Sigmoid colon (tissue), 7 donors: ENCODE results near the gene SRF. TPM values are rescaled to one million over a fixed set of nuclear protein-coding genes. Genes with fewer than 3 reads are reported as not detected.

Experiments used
- DNase-seq: peaks from one replicate; pipeline ENCODE4 v3.0.0-alpha.2; 2019
- H3K27ac ChIP-seq, 4 donors: fragments of 200-600 bp; sonication (generic); one replicate each; pipeline ENCODE4 v1.5.1; 2016 to 2019; ENCODE audit warnings: mild to moderate bottlenecking in 1 of 4
- H3K27me3 ChIP-seq, 3 donors: fragments of 200-600 bp; sonication (generic); one replicate each; pipeline ENCODE4 v1.5.1; 2019; ENCODE audit warnings: mild to moderate bottlenecking in 1 of 3
- H3K36me3 ChIP-seq, 4 donors: fragments of 200-600 bp; sonication (generic); one replicate each; pipeline ENCODE4 v1.5.1; 2016 to 2019
- H3K4me1 ChIP-seq, 4 donors: fragments of 200-600 bp; sonication (generic); one replicate each; pipeline ENCODE4 v1.5.1; 2017 to 2019
- H3K4me3 ChIP-seq, 4 donors: fragments of 200-600 bp; sonication (generic); one replicate each; pipeline ENCODE4 v1.5.1; 2017 to 2019; ENCODE audit warnings: mild to moderate bottlenecking in 2 of 4, moderate library complexity in 1 of 4
- H3K9me3 ChIP-seq, 4 donors: fragments of 200-600 bp in 3 of 4; sonication (generic) in 3 of 4; one replicate each; pipeline versions ENCODE4 v1.5.1 to v1.6.1; 2013 to 2019
- EP300 ChIP-seq, 4 donors: sonication (generic); formaldehyde crosslinking; IDR thresholded peaks; one replicate each; pipeline ENCODE4 v1.6.1; 2017; ENCODE audit warnings: antibody characterized with exemption in 4 of 4
- POLR2A ChIP-seq, 2 donors: fragments of 450-650 bp; IDR thresholded peaks; one replicate each; pipeline ENCODE4 v1.6.1; 2016; ENCODE audit warnings: antibody characterized with exemption in 2 of 2, mild to moderate bottlenecking in 2 of 2, moderate library complexity in 2 of 2
- POLR2AphosphoS5 ChIP-seq, 4 donors: sonication (generic); formaldehyde crosslinking; IDR thresholded peaks; one replicate each; pipeline ENCODE4 v1.6.1; 2017; ENCODE audit warnings: antibody characterized with exemption in 4 of 4
- WGBS, 2 donors: extraction: QIAGEN DNeasy Blood & Tissue Kit; methylation state at CpG; one replicate each; pipeline ENCODE4 v1.1.7; 2013; 5-methylcytosine and 5-hydroxymethylcytosine counted together
- intact Hi-C: fragments of 100-400 bp; cut with DNase I; formaldehyde crosslinking; loops from one replicate; pipeline ENCODE4 v1.15.1; 2023
- polyA plus RNA-seq, 3 donors: library from polyadenylated mRNA; stranded (reverse); fragments of 200-250 nt; gene quantifications; one replicate each; pipeline ENCODE4 v1.2.3, GENCODE V29; 2013
- total RNA-seq, 4 donors: library from RNA; depleted of rRNA; stranded (reverse); fragments of >200 nt; gene quantifications; one replicate each; pipeline ENCODE4 v1.1.0, GENCODE V29; 2016
- TF ChIP-seq, protein P1 (sequence below), 4 experiments: fragments of 450-650 bp in 3 of 4; fragments of 200-600 bp in 1 of 4; IDR thresholded peaks; one replicate each; pipeline ENCODE4 v1.5.1; 2016 to 2019; ENCODE audit warnings: antibody characterized with exemption in 4 of 4, mild to moderate bottlenecking in 3 of 4, moderate library complexity in 2 of 4
- donor health status: healthy with polysubstance abuse.
- donor health status: Bipolar disorder and iron deficiency.
- donor health status: healthy.

The SRF gene
- total and polyA plus RNA-seq, 7 donors, result 12.6 to 96.9 (median 64.2) TPM

GRCh38 chr6:43146709-43147688 lies 24.1 kb upstream of the SRF start:
- WGBS, 2 donors, result 93 to 95% methylated on average over 8 of the region's 8 CpGs
- Histone ChIP-seq H3K4me3 (no peak overlapping the region), H3K27me3 (no peaks in the 10 kb centered on the region), H3K27ac (no peak overlapping the region), H3K36me3 (no peaks in the 10 kb centered on the region), H3K9me3 (no peaks in the 10 kb centered on the region), H3K4me1 (peaks cover 0 to 13% (median 11%) of the 10 kb centered on the region in 4 donors)
- TF ChIP-seq POLR2A (IDR thresholded peaks at IDR 0.05) (no peak), POLR2AphosphoS5 (IDR thresholded peaks at IDR 0.05) (no peak), EP300 (IDR thresholded peaks at IDR 0.05) (no peak)
- TF ChIP-seq, protein P1, sequence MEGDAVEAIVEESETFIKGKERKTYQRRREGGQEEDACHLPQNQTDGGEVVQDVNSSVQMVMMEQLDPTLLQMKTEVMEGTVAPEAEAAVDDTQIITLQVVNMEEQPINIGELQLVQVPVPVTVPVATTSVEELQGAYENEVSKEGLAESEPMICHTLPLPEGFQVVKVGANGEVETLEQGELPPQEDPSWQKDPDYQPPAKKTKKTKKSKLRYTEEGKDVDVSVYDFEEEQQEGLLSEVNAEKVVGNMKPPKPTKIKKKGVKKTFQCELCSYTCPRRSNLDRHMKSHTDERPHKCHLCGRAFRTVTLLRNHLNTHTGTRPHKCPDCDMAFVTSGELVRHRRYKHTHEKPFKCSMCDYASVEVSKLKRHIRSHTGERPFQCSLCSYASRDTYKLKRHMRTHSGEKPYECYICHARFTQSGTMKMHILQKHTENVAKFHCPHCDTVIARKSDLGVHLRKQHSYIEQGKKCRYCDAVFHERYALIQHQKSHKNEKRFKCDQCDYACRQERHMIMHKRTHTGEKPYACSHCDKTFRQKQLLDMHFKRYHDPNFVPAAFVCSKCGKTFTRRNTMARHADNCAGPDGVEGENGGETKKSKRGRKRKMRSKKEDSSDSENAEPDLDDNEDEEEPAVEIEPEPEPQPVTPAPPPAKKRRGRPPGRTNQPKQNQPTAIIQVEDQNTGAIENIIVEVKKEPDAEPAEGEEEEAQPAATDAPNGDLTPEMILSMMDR (IDR thresholded peaks at IDR 0.05), result no peak
- no peak for DNase-seq
- intact Hi-C loops, result no loop called here

- no peak for DNase-seq
- TF ChIP-seq POLR2AphosphoS5 (IDR thresholded peaks at IDR 0.05) (no peak), EP300 (IDR thresholded peaks at IDR 0.05) (no peak), POLR2A (IDR thresholded peaks at IDR 0.05) (no peak)
- TF ChIP-seq, protein P1 (IDR thresholded peaks at IDR 0.05), result no peak
These were observed 23.2 kb upstream of the SRF start for GRCh38 chr6:43147691-43148477.

GRCh38 chr6:43149265-43149664 lies 21.8 kb upstream of the SRF start:
- intact Hi-C loops, result no loop called here

More at GRCh38 chr6:43147691-43148477, 23.2 kb upstream of the SRF start:
- H3K27ac ChIP-seq, result no peak overlapping the region
- 94 to 95% methylated on average over 6 of the region's 6 CpGs for WGBS, 2 donors
- intact Hi-C loops, result no loop called here
- no peaks in the 10 kb centered on the region for H3K9me3 ChIP-seq
- peaks cover 0 to 13% (median 11%) of the 10 kb centered on the region in 4 donors for H3K4me1 ChIP-seq
- no peaks in the 10 kb centered on the region for H3K27me3 ChIP-seq
- H3K4me3 ChIP-seq, result no peak overlapping the region
- no peaks in the 10 kb centered on the region for H3K36me3 ChIP-seq

GRCh38 chr6:43150051-43150751 lies 20.9 kb upstream of the SRF start:
- TF ChIP-seq POLR2A (IDR thresholded peaks at IDR 0.05) (no peak), POLR2AphosphoS5 (IDR thresholded peaks at IDR 0.05) (no peak), EP300 (IDR thresholded peaks at IDR 0.05) (no peak)
- TF ChIP-seq, protein P1 (IDR thresholded peaks at IDR 0.05), result no peak
- no peaks in the 10 kb centered on the region for H3K36me3 ChIP-seq
- H3K9me3 ChIP-seq, result no peaks in the 10 kb centered on the region
- DNase-seq, result no peak
- H3K4me1 ChIP-seq, result no peaks in the 10 kb centered on the region
- no peak overlapping the region for H3K4me3 ChIP-seq
- 14 to 58% methylated on average over 7 of the region's 7 CpGs for WGBS, 2 donors
- no peak overlapping the region for H3K27ac ChIP-seq
- no peaks in the 10 kb centered on the region for H3K27me3 ChIP-seq
- intact Hi-C loops, result no loop called here

More at GRCh38 chr6:43149265-43149664, 21.8 kb upstream of the SRF start:
- H3K9me3 ChIP-seq, result no peaks in the 10 kb centered on the region
- 96 to 98% methylated on average over 1 of the region's 1 CpG for WGBS, 2 donors
- H3K4me3 ChIP-seq, result no peak overlapping the region
- DNase-seq, result no peak
- no peaks in the 10 kb centered on the region for H3K4me1 ChIP-seq
- TF ChIP-seq POLR2AphosphoS5 (IDR thresholded peaks at IDR 0.05), result no peak
- TF ChIP-seq, protein P1 (IDR thresholded peaks at IDR 0.05), result no peak
- no peak for TF ChIP-seq EP300 (IDR thresholded peaks at IDR 0.05)
- TF ChIP-seq POLR2A (IDR thresholded peaks at IDR 0.05), result no peak
- H3K36me3 ChIP-seq, result no peaks in the 10 kb centered on the region
- no peak overlapping the region for H3K27ac ChIP-seq
- H3K27me3 ChIP-seq, result no peaks in the 10 kb centered on the region
